ENCODE results near the gene FAM13A.

FAM13A gene

GRCh38 chr4:89001647-89002445, 55.1 kb downstream of the FAM13A start:
- Histone ChIP-seq H3K36me3 (ENCODE audit: control insufficient read depth, insufficient read depth, low read length) (no peaks in the 10 kb centered on the region), H3K4me3 (replicated peaks; ENCODE audit: low read depth, low read length) (no peak overlapping the region), H3K27me3 (replicated peaks; ENCODE audit: control insufficient read depth, insufficient read depth, low read length) (no peaks in the 10 kb centered on the region)
- DNase-seq (ENCODE audit: extremely low read depth, insufficient read length), result no peak
- TF ChIP-seq, protein P1, sequence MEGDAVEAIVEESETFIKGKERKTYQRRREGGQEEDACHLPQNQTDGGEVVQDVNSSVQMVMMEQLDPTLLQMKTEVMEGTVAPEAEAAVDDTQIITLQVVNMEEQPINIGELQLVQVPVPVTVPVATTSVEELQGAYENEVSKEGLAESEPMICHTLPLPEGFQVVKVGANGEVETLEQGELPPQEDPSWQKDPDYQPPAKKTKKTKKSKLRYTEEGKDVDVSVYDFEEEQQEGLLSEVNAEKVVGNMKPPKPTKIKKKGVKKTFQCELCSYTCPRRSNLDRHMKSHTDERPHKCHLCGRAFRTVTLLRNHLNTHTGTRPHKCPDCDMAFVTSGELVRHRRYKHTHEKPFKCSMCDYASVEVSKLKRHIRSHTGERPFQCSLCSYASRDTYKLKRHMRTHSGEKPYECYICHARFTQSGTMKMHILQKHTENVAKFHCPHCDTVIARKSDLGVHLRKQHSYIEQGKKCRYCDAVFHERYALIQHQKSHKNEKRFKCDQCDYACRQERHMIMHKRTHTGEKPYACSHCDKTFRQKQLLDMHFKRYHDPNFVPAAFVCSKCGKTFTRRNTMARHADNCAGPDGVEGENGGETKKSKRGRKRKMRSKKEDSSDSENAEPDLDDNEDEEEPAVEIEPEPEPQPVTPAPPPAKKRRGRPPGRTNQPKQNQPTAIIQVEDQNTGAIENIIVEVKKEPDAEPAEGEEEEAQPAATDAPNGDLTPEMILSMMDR (IDR thresholded peaks at IDR 0.05; ENCODE audit: insufficient read depth, low read length, poor library complexity, severe bottlenecking), result no peak

DNA sequence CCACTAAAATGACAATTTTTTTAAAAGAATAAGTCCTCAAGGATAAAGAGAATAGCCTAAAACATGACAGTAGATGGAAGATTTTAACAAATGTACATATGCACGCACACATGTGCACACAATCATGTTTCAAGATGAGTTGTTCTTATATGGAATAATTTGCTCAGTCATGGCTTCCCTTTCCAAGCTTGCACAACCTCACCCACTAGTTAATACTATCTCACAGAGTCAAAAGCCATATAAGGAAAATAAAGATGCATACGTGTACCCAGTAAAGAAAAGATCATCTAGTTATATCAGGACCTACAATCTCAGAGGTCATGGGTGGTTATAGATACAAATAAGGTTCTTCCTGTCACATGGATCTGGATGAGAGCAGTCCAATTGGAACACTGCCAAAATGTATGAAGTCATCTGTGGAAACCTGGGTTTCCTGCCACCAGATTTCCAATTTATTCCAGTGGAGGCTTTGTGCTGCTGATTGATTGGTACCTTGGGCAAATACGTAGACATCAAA, 56.1 kb downstream of the FAM13A start:
- Histone ChIP-seq H3K36me3 (ENCODE audit: control insufficient read depth, insufficient read depth, low read length) (no peaks in the 10 kb centered on the region), H3K27me3 (replicated peaks; ENCODE audit: control insufficient read depth, insufficient read depth, low read length) (no peaks in the 10 kb centered on the region)
- DNase-seq (ENCODE audit: extremely low read depth, insufficient read length), result no peak

GRCh38 chr4:89000382-89000781, 56.6 kb downstream of the FAM13A start:
- no peaks in the 10 kb centered on the region for H3K36me3 ChIP-seq (ENCODE audit: control insufficient read depth, insufficient read depth, low read length)
- no peak for DNase-seq (ENCODE audit: extremely low read depth, insufficient read length)
- no peak overlapping the region for H3K4me3 ChIP-seq (replicated peaks; ENCODE audit: low read depth, low read length)
- no peaks in the 10 kb centered on the region for H3K27me3 ChIP-seq (replicated peaks; ENCODE audit: control insufficient read depth, insufficient read depth, low read length)
- TF ChIP-seq, protein P1 (IDR thresholded peaks at IDR 0.05; ENCODE audit: insufficient read depth, low read length, poor library complexity, severe bottlenecking), result no peak

More for the DNA sequence above, 56.1 kb downstream of the FAM13A start:
- TF ChIP-seq, protein P1 (IDR thresholded peaks at IDR 0.05; ENCODE audit: insufficient read depth, low read length, poor library complexity, severe bottlenecking), result no peak
- H3K4me3 ChIP-seq (replicated peaks; ENCODE audit: low read depth, low read length), result no peak overlapping the region

- H3K27me3 ChIP-seq (replicated peaks; ENCODE audit: control insufficient read depth, insufficient read depth, low read length), result no peaks in the 10 kb centered on the region
- TF ChIP-seq, protein P1 (IDR thresholded peaks at IDR 0.05; ENCODE audit: insufficient read depth, low read length, poor library complexity, severe bottlenecking), result no peak
- no peak overlapping the region for H3K4me3 ChIP-seq (replicated peaks; ENCODE audit: low read depth, low read length)
- no peak for DNase-seq (ENCODE audit: extremely low read depth, insufficient read length)
- no peaks in the 10 kb centered on the region for H3K36me3 ChIP-seq (ENCODE audit: control insufficient read depth, insufficient read depth, low read length)
Observed at GRCh38 chr4:88999392-88999930, 57.5 kb downstream of the FAM13A start.

- TF ChIP-seq, protein P1 (IDR thresholded peaks at IDR 0.05; ENCODE audit: insufficient read depth, low read length, poor library complexity, severe bottlenecking), result no peak
- Histone ChIP-seq H3K27me3 (replicated peaks; ENCODE audit: control insufficient read depth, insufficient read depth, low read length) (no peaks in the 10 kb centered on the region), H3K4me3 (replicated peaks; ENCODE audit: low read depth, low read length) (no peak overlapping the region), H3K36me3 (ENCODE audit: control insufficient read depth, insufficient read depth, low read length) (no peaks in the 10 kb centered on the region)
- DNase-seq (ENCODE audit: extremely low read depth, insufficient read length), result no peak
Observed at GRCh38 chr4:88998891-88999290, 58.1 kb downstream of the FAM13A start.

Measured in GM06990 (cell line).